SK-N-DZ (cell line): ENCODE data around the gene B3GAT3.
"Not testable (repeated sequence)": the region's sequence is repeated elsewhere in the genome, so short reads cannot be mapped to it uniquely, and the experiment has no call there.

Experiments used
- DNase-seq: peaks from one replicate; pipeline ENCODE4 v3.0.0-alpha.2; 2015; ENCODE audit warnings: low spot score

Gene B3GAT3

GRCh38 chr11:62645946-62646824 lies 24.4 kb upstream of the B3GAT3 start, which contains the start of gene GANAB:
Gene GANAB (minus strand): TSS chr11:62646613. CDS start chr11:62646599, 14 bp downstream.
- peak; percentile 98 for DNase-seq

GRCh38 chr11:62645671-62645945 lies 23.8 kb upstream of the B3GAT3 start:
- DNase-seq: no peak

- no peak for DNase-seq
These were observed 22.4 kb upstream of the B3GAT3 start for GRCh38 chr11:62644220-62644619.

- no peak for DNase-seq
These were observed 10.7 kb upstream of the B3GAT3 start for GRCh38 chr11:62632492-62632891.

- DNase-seq: no peak
These were observed 5.9 kb upstream of the B3GAT3 start for GRCh38 chr11:62627713-62628112.

- DNase-seq: no peak
These were observed 797 bp upstream of the B3GAT3 start for GRCh38 chr11:62622476-62623089.

GRCh38 chr11:62621027-62621566 lies 689 bp downstream of the B3GAT3 start:
- no peak for DNase-seq

GRCh38 chr11:62616957-62617356 lies 4.8 kb downstream of the B3GAT3 start:
- not testable (repeated sequence) for DNase-seq

GRCh38 chr11:62615521-62615920 lies 6.3 kb downstream of the B3GAT3 start:
- DNase-seq: no peak

GRCh38 chr11:62614275-62614674 lies 7.5 kb downstream of the B3GAT3 start:
- no peak for DNase-seq

- no peak for DNase-seq
These were observed 8.5 kb downstream of the B3GAT3 start for GRCh38 chr11:62613291-62613778.

- DNase-seq: peak; percentile 96
These were observed 9.2 kb downstream of the B3GAT3 start, which contains the start of the genes EML3 and ROM1 for GRCh38 chr11:62612366-62613290. Gene EML3 (minus strand): TSS chr11:62612775. CDS start chr11:62612457, 318 bp downstream. Gene ROM1 (plus strand): TSS chr11:62613257. CDS start chr11:62613282, 25 bp downstream.

GRCh38 chr11:62611705-62612365 lies 10.0 kb downstream of the B3GAT3 start:
- DNase-seq: peak; percentile 56

GRCh38 chr11:62610814-62611704 lies 10.7 kb downstream of the B3GAT3 start:
- DNase-seq: no peak

- no peak for DNase-seq
These were observed 11.4 kb downstream of the B3GAT3 start for GRCh38 chr11:62610403-62610802.

GRCh38 chr11:62608776-62609175 lies 13.0 kb downstream of the B3GAT3 start:
- no peak for DNase-seq

GRCh38 chr11:62607714-62608113 lies 14.1 kb downstream of the B3GAT3 start:
- DNase-seq: no peak

GRCh38 chr11:62605902-62606301 lies 15.9 kb downstream of the B3GAT3 start:
- no peak for DNase-seq

- no peak for DNase-seq
These were observed 16.3 kb downstream of the B3GAT3 start for GRCh38 chr11:62605467-62605866.
